Effector CD4-positive, alpha-beta T cell (primary cell): ENCODE data around the gene DTYMK.

Experiments
- DNase-seq: peaks from one replicate; pipeline ENCODE4 v3.0.0-alpha.2; 2020
- total RNA-seq: gene quantifications from one replicate; lab custom pipeline; 2026; lab: John Stamatoyannopoulos, UW

Gene DTYMK
- 6.4 reads per million, percentile 24 among the genes with 10 or more reads in this experiment for total RNA-seq

GRCh38 chr2:241686650-241687425 is at the start of gene DTYMK:
DTYMK (minus strand) TSS chr2:241686815; CDS start chr2:241686783, 32 bp downstream.
- DNase-seq: peak; percentile 94

- DNase-seq: no peak
These were observed 49.5 kb upstream of the DTYMK start for GRCh38 chr2:241736111-241736510.

- DNase-seq: peak; percentile 88
These were observed 48.0 kb upstream of the DTYMK start, which contains the start of gene D2HGDH for GRCh38 chr2:241734467-241735208. D2HGDH (plus strand) TSS chr2:241734630; CDS start chr2:241735225, 595 bp downstream.

GRCh38 chr2:241734208-241734466 is 47.5 kb upstream of the DTYMK start:
- no peak for DNase-seq

GRCh38 chr2:241733391-241734207 is 47.0 kb upstream of the DTYMK start:
- no peak for DNase-seq

- DNase-seq: peak; percentile 50
These were observed 46.0 kb upstream of the DTYMK start for GRCh38 chr2:241732513-241733186.

GRCh38 chr2:241730671-241731293 is 44.2 kb upstream of the DTYMK start:
- no peak for DNase-seq

GRCh38 chr2:241729868-241730267 is 43.3 kb upstream of the DTYMK start:
- DNase-seq: no peak

GRCh38 chr2:241728627-241729026 is 42.0 kb upstream of the DTYMK start:
- no peak for DNase-seq

GRCh38 chr2:241728000-241728399 is 41.4 kb upstream of the DTYMK start:
- DNase-seq: no peak

GRCh38 chr2:241726459-241726858 is 39.8 kb upstream of the DTYMK start:
- no peak for DNase-seq

- DNase-seq: no peak
These were observed 38.6 kb upstream of the DTYMK start for GRCh38 chr2:241724975-241725870.

GRCh38 chr2:241724259-241724974 is 37.8 kb upstream of the DTYMK start:
- DNase-seq: no peak

- no peak for DNase-seq
These were observed 36.4 kb upstream of the DTYMK start for GRCh38 chr2:241722896-241723454.

- DNase-seq: no peak
These were observed 35.2 kb upstream of the DTYMK start for GRCh38 chr2:241721852-241722251.

- DNase-seq: no peak
These were observed 33.9 kb upstream of the DTYMK start for GRCh38 chr2:241720560-241720959.

GRCh38 chr2:241720099-241720498 is 33.5 kb upstream of the DTYMK start:
- DNase-seq: no peak

- no peak for DNase-seq
These were observed 32.5 kb upstream of the DTYMK start for GRCh38 chr2:241719093-241719492.

GRCh38 chr2:241708879-241709278 is 22.3 kb upstream of the DTYMK start:
- no peak for DNase-seq

- no peak for DNase-seq
These were observed 19.9 kb upstream of the DTYMK start for GRCh38 chr2:241706537-241706936.
